ENCODE results near the gene BSND.

DNA sequence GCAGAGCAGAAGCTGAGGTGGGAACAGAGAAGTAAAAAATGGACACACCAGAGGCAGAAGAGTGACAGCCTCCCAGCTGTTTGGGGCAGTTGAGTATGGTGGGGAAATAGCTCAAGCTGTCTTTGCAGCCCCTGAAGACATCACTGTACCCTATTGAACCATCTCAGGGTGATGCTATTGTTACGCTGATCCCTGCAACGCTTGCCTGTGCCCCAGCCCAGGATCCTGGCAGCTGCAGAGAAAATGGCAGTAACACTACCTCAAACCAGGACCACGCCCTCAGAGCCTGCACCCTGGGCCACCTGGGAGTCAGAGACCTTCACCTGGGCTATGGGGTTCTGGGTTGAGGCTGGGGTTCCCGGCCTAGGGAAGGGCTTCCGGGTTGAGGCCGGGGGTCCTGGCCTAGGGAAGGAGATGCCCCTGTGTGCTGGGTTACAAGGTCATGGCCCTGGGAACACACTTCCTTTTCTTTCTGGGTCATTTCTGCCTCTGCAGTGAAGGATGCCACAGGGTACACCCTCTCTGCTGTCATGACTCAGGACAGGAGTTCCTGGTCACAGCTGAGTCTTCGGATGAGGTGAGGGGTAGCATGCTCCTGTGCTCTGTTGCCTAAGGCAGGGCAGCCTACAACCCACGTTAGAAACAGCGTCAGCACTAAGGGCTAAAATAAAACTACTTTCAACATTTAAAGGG is 11.6 kb downstream of the BSND start:
- no peak for TF ChIP-seq EZH2phosphoT487 (IDR thresholded peaks at IDR 0.05; ENCODE audit: insufficient read depth, low read depth)
- no peak for TF ChIP-seq EZH2 (IDR thresholded peaks at IDR 0.05; ENCODE audit: insufficient read depth, poor library complexity, severe bottlenecking)

All from GM23248 (cell line).